ENCODE data around the gene KRTAP5-2.
A peak's percentile ranks its signal among the peaks of the same experiment; 100 is the strongest.
"Not testable (repeated sequence)": the region's sequence is repeated elsewhere in the genome, so short reads cannot be mapped to it uniquely, and the experiment has no call there.

KRTAP5-2 gene

DNA sequence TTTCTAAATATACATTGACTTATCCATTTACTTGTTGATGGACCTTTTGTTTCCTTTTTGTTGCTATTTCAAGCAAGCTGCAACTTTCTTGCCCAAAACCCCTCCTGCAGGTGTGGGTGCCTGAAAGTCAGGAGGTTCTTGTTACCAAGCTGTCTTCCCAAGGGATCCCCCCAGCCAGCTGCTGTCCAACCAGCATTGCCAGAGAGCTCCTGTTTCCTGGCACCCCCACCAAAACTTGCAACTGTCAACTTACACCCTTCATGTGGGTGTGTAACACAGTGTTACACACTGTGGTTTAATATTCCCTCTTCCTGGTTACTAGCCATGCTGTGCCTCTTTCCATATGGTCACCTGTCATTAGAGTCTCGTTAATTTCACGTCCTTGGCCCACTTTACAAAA is 11.4 kb downstream of the KRTAP5-2 start:
- no peak for DNase-seq

DNA sequence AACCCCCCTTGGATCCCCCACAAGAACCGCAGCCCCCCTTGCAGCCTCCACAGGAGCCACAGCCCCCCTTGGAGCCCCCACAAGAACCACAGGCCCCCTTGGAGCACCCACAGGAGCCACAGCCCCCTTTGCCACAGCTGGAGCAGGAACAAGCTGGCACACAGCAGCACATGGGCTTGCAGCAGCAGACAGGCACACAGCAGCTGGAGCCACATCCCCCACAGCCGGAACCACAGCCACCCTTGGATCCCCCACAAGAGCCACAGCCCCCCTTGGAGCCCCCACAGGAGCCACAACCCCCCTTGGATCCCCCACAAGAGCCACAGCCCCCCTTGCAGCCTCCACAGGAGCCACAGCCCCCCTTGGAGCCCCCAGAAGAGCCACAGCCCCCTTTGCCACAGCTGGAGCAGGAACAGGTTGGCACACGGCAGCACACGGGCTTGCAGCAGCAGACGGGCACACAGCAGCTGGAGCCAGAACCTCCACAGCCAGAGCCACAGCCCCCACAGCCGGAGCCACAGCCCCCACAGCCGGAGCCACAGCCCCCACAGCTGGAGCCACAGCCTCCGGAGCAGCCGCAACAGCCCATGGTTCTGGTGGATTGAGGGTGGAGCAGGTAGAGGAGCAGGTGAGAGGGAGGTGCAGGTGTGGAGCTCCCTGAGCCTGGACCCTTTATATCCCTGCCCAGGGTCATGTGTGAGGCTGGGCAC is 13.3 kb downstream of the KRTAP5-2 start, which contains the start of gene KRTAP5-1:
KRTAP5-1 (minus strand) TSS at position 623 of the 710 bp plus-strand sequence; CDS start at position 589, 34 bp downstream.
- DNase-seq = not testable (repeated sequence)

DNA sequence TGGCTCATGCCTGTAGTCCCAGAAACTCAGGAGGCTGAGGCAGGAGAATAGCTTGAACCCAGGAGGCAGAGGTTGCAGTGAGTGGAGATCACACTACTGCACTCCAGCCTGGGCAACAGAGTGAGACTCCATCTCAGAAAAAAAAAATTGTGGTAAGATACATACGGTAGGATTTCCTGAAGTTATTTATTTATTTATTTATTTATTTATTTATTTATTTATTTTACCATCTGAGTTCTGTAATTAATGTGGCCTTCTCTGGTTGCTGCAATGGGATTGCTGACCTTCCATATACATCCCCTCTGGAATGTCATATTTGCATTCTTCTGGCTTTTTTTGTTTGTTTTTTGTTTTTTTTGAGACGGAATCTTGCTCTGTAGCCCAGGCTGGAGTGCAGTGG is 15.2 kb downstream of the KRTAP5-2 start:
- DNase-seq = not testable (repeated sequence)

DNA sequence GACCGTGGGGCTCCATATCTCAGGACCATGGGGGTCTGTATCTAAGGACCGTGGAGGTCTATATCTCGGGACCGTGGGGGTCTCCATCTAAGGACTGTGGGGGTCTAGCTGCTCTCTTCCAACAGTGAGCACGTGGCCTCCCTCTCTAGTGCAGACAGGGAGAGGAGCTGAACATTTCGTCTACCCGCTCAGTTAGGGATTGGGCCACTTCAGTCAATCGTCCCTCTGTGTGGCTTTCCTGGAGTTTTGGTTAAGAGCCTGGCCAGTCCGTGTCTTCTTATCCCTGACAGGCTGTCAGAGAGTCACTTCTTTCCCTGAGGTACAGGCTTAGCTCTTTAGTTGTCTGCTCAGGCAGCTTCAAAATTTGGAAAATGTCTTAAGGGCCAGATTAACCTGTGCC is 16.1 kb downstream of the KRTAP5-2 start:
- DNase-seq = no peak

DNA sequence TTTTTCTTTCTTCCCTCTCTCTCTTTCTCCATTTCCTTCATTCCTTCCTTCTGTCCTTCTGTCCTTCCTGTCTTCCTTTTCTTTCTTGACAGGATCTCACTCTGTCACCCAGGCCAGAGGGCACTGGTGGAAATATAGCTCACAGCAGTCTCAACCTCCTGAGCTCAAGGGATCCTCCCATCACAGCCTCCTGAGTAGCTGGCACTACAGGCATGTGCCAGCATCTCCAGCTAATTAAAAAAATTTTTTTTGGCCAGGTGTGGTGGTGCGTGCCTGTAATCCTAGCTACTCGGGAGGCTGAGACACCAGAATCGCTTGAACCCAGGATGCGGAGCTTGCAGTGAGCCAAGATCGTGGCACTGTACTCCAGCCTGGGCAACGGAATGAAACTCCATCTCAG is 21.3 kb downstream of the KRTAP5-2 start:
- no peak for DNase-seq

- not testable (repeated sequence) for DNase-seq
Observed at GRCh38 chr11:1575756-1576155, 22.3 kb downstream of the KRTAP5-2 start.

DNA sequence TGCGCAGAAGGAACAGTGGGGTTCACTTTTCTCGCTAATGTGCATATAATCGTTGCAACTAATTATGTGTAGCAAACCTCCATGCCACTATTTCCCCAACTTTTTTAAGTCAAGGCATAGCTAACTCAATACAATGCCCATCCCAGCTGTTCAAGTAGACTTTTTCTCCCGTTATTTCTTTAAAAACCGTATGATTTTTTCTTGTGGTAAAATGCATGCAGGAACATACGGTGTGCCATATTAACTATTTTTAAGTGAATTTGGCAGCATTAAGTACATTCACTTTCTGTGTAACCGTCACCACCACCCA is 23.2 kb downstream of the KRTAP5-2 start:
- DNase-seq = no peak

DNA sequence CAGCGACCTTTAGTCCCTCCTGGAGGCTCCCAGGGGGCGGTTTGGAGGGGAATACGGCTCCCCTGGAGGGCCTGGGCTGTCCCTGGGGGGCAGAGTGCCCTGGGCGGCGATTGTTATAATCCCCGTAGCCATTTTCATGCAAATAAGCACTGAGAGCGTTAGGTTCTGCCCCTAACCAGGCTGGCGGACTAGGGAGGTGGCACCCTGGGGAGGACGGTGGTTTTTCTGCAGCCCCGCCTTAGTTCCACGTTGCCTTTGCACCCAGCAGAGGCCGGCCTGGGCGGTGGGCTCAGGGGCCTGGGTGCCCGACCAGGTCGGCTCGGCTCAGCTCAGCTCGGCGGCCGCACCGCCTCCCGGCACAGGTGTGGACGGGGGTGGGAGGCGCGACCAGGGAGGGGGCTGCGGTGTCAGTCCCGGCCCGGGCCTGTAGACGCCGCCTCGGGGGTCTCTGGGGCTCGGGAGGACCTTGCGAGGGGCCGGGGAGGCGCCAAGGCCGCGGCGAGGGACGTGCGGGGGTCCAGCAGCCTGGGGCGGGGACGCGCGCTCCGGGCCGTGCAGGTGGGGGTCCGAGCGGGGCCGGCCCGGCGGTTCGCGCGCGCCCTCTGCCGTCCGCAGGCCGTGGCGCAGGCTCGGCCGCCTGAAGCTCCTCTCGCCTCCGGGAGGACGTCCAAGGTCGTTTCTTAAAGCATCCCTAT is 23.7 kb downstream of the KRTAP5-2 start:
- no peak for DNase-seq

GRCh38 chr11:1573903-1574237 is 24.2 kb downstream of the KRTAP5-2 start:
- DNase-seq = no peak

DNA sequence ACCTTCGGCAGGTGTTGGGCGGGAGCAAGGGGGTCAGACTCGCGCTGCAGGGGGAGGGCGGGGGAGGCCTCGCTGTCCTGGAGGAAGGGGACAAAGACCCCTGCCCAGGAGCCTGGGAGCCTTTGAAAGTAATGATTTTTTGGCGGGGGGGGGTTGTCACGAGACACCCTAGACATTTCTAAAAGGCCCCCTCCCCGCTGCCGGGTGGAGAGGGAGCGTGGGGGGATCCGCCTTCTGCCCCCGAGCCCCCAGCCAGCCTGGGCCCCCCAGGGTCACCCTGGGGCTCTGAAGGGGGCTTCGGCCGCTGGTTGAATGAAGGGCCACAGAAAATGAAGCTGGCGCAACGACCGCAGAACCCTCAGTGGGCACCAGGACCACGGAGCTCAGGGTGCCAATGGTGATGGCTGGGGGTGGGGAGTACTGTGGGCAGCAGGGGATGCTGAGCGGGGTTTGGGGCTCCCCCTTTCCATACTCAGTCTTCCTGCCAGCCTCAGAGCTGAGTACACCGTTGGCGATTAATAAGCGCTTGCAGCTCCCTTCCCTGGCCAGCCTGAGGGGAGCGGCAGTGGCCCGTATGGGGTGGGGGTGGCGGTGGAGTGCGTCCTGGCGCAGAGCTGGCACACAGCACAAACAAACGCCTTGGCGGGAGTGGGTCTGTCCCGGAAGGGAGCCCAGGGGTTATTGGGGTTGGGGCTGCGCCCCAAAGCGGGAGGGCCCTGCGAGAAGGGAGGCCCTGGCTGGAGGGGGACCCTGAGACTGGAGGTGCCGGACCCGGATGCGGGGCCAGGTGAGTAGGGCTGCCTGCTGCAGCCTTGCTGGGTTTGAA is 24.8 kb downstream of the KRTAP5-2 start:
- DNase-seq = no peak

- DNase-seq = no peak
Observed at GRCh38 chr11:1572197-1573076, 25.7 kb downstream of the KRTAP5-2 start, which contains the start of gene DUSP8. Gene DUSP8, minus strand, starts transcription at chr11:1572271. Its CDS starts 6,445 bp downstream, at chr11:1565826.

DNA sequence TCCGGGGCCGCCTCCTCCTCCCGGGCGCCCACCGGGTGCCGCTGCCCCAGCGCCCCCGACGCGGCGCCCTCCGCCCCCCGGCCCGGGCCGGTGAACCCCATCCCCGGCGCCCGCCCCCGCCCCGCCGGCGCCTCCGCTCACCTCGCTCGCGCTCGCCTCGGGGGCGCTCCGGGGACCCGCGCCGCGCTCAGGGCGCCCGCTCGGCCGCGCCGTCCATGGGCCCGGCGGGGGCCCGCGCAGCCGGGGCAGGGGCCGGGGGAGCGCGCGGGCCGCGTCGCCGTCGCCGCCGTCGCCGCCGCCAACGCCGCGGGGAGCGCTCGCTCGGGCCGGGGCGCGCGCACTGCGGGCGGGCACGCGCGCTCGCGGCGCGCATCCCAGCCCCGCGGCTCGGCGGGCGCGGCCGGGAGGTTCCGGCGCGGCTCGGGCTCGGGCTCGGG is 26.3 kb downstream of the KRTAP5-2 start:
- DNase-seq = no peak

DNA sequence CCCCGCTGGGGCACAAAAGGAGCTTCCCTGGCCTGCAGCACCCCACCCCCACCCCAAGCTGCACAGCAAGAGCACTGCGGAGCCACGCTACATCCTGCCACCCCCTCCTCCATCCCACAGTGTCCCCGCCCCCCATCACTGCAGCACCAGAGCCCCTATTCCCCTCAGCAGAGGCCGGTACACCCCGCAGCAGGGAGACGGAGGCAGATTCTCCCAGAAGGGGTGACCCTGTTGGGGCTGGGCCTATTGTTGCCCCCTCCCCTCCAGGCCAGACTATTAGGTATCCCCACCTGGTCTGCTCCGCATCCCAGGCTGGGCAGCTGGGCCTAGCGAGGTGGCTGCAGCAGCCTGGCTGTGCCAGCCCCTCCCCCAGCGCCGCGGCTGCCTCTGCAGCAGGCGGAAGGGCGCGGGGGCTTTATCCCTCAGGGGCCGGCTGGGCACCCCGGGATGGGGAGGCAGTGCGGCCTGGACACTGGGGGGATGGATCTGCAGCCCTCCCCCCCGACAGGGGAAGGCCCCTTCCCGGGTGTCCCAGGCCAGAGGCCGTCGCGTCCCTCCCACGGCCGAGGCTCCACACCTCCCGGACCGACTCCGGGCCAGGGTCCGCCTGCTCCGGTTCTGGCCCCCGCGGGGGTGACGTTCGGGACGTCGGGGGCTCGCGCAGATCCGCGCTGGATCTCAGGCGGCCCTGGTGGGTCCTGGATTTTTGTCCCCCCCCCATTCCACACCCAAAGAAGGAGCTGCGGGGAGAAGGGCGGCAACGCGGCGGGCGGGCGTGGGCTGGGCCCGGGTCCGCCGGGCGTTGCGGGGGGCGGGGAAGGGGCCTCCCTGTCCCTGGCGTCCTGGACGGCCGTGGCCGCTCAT is 27.0 kb downstream of the KRTAP5-2 start:
- DNase-seq = no peak

GRCh38 chr11:1570531-1570895 is 27.6 kb downstream of the KRTAP5-2 start:
- DNase-seq = no peak

- no peak for DNase-seq
Observed at GRCh38 chr11:1570001-1570453, 28.1 kb downstream of the KRTAP5-2 start.

DNA sequence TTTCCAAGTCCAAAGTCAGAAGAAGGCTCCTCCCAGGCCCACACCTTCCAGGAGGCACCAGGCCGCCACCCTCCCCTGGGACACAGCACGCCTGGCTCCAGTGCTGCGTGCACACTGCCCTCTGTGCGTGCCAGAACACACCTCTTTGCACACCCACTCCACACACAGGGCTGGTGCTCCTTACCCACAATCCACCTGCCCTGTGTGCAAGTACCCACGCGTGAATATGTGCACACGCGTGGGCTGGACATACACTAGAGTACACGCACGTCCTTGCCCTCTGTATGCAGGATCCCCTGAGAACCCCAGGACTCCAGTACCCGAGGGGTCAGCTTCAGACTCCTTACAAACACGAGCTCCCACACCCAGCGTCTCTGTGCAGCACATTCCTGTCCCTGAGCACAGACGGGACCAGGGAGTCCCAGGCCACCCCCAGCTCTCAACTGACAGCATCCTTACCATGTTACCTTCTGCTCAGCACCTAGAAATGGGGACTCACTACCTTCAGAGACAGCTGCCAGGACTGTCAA is 28.8 kb downstream of the KRTAP5-2 start:
- DNase-seq = no peak

DNA sequence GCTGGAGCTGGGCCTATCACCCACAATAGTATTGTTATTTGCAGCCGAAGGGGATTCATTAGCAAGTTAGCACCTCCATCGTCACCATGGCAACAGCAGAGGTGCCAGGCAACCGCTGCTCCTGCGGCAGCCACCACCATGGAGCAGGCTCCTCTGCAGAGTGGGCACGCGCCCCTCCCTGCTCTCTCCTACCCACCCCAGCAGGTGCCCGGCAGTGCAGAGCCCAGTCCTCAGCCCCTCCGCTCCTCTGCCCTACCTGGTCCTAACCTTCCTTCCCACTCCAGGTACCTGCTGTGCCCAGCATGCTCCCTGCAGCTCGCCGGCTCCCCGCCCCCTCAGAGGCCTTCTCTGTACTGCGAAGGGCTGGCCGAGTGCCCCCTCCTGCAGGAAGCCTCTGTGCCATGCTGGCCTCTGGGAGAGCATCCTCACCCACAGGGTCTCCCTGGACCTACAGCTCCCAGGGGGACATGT is 29.6 kb downstream of the KRTAP5-2 start:
- peak; percentile 66 for DNase-seq

DNA sequence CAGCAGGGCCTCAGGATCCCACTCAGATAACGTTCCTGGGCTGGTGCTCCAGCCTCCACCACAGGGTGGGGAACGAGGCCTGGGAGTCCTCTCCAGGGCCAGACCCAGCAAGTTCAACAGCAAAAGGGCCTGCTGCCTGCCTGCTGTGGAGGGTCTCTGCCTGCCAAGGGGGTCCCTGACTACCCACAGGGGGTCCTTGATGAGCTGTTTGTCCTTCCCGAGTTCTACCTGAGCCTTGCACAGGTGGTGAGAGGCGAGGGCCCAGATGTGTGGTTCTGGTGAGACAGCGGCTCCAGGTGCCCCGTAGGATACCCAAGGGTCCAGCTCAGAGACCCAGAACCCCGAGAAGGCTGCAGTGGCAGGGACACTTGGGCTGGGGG is 30.4 kb downstream of the KRTAP5-2 start:
- DNase-seq = no peak

DNA sequence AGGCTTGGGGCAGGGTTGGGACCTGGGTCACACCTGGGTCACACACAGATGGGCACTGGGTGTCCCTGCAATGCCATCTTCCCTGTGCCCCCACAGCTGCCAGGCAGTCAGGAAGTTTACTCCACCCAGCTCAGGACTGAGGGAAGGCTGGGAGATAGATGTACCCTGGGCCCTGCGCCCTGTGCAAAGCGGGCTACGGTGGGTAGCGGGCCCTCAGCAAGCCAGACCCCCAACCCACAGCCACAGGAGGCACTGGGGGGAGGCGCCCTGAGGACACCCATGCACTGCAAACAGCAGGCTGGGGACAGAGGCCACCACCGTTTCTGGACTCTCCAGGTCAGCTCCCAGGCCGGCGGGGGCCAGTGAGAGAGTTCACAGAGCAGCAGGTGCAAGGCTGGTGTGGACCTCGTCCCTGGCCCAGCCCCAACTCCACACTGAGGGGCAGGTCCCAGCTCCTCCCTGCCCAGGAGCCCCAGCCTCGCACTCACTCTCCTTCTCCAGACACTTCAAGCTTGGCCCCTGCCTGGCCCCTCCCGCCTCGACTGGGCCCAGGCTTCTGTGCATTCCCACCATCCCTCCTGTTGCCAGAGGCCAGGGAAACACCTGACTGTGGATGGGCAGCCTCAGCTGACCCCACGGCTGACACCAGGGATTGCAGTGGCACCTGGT is 30.9 kb downstream of the KRTAP5-2 start:
- DNase-seq = no peak

DNA sequence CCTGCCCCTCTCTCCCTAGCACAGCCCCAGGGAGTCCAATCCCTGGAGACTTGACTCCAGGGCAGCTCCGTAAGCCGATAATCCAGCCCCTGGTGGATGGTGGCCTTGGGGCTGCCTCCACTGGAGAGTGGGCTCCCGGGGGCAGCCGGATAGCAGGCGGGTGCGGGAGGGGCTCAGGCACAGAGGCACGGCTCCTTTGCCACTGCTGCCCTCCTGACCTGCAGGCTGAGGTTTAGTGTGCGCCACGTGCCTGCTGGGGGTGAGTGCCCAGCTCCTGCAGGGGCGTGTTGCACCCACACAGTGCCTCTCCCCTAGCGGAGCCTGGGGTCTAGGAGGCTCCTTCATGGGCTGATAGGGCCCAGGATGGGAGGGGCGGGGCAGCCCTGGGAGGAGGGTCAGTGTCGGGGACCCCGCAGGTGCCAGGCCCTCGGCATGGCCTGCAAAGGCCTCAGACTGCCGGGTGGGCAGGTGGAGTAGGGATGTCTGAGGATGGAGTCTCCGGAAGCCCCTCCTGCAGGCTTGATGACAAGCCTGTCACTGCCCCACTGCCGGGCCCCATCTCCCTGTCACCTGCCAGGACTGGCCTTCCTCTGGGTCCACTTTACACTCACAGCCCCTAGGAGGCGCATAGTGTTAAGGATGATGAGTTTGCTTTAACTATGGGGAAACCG is 31.6 kb downstream of the KRTAP5-2 start:
- no peak for DNase-seq
